Adrenal gland (tissue), 12 donors: ENCODE results near the gene LDHB. TPM values are rescaled to one million over a fixed set of nuclear protein-coding genes. Genes with fewer than 3 reads are reported as not detected.
"Not testable (repeated sequence)": the region's sequence is repeated elsewhere in the genome, so short reads cannot be mapped to it uniquely, and the experiment has no call there.

Experiments
- DNase-seq, 7 donors: peaks; one replicate each; pipeline ENCODE4 v3.0.0-alpha.2; 2019 to 2020
- H3K27ac ChIP-seq, 5 donors: fragments of 200-600 bp; sonication (generic) in 4 of 5; 1 replicate in 3 of 5; 2 replicates in 2 of 5; pipeline versions ENCODE4 v1.5.1 to v1.8.0; 2016 to 2020; ENCODE audit warnings: mild to moderate bottlenecking in 1 of 5
- H3K27me3 ChIP-seq: fragments of 200-600 bp; 2 replicates; pipeline ENCODE4 v1.8.0; 2021
- H3K36me3 ChIP-seq, 2 donors: fragments of 200-600 bp; replicated peaks in 1 of 2; 1 replicate in 1 of 2; 2 replicates in 1 of 2; pipeline versions ENCODE4 v1.5.1 to v1.8.0; 2018 to 2022
- H3K4me1 ChIP-seq, 2 donors: fragments of 200-600 bp; replicated peaks in 1 of 2; 1 replicate in 1 of 2; 2 replicates in 1 of 2; pipeline versions ENCODE4 v1.5.1 to v1.8.0; 2018 to 2021
- H3K4me3 ChIP-seq, 4 donors: fragments of 200-600 bp; sonication (generic) in 3 of 4; one replicate each; pipeline ENCODE4 v1.5.1; 2016 to 2018
- H3K9me3 ChIP-seq, 3 donors: fragments of 200-600 bp; sonication (generic) in 1 of 3; replicated peaks in 1 of 3; 1 replicate in 2 of 3; 2 replicates in 1 of 3; pipeline versions ENCODE4 v1.5.1 to v1.8.0; 2016 to 2021
- CTCF ChIP-seq, 6 experiments: fragments of 450-650 bp in 4 of 6; fragments of 200-600 bp in 2 of 6; sonication (generic) in 1 of 6; IDR thresholded peaks; 1 replicate in 5 of 6; 2 replicates in 1 of 6; pipeline versions ENCODE4 v1.5.1 to v1.8.0; 2016 to 2021; ENCODE audit warnings: antibody characterized with exemption in 6 of 6, mild to moderate bottlenecking in 2 of 6, moderate library complexity in 1 of 6
- POLR2A ChIP-seq, 2 donors: fragments of 450-650 bp; IDR thresholded peaks; one replicate each; pipeline ENCODE4 v1.6.1; 2017; ENCODE audit warnings: antibody characterized with exemption in 2 of 2, mild to moderate bottlenecking in 2 of 2, moderate library complexity in 1 of 2
- WGBS, 4 donors: extraction: QIAGEN DNeasy Blood & Tissue Kit in 2 of 4; methylation state at CpG; one replicate each; pipeline versions ENCODE4 v1.1.5 to v1.1.7; 2013 to 2017; 5-methylcytosine and 5-hydroxymethylcytosine counted together
- intact Hi-C, 2 donors: fragments of 100-400 bp; cut with DNase I; formaldehyde crosslinking; loops; one replicate each; pipeline versions ENCODE4 v1.14.1 to v1.15.0; 2022 to 2023
- polyA plus RNA-seq, 3 donors: library from polyadenylated mRNA; stranded (reverse); fragments of 200-250 nt in 2 of 3; fragments of 350-450 nt in 1 of 3; fragmentation: Illumina TruSeq in 1 of 3; extraction: RNeasy Lipid Tissue Mini Kit (QIAGEN cat#74804) in 1 of 3; gene quantifications; one replicate each; pipeline ENCODE4 v1.2.3, GENCODE V29; 2013 to 2014
- total RNA-seq, 9 donors: library from RNA; depleted of rRNA in 4 of 9; stranded (reverse); fragments of >200 nt in 4 of 9; fragments of 120-200 nt in 1 of 9; fragmentation: NEBNext Ultra II Directional in 1 of 9; extraction: Animal tissue kit (Norgen Biotek cat#: 25700) in 1 of 9; gene quantifications; one replicate each; pipeline versions ENCODE4 v1.1.0 to v1.2.4, GENCODE V29; 2013 to 2023
- donor health status: healthy with polysubstance abuse.
- donor health status: Bipolar disorder and iron deficiency.
- donor health status: DM: yes; HTN: yes; CAD: no.
- donor health status: DM: no; HTN: no; CAD: no.
- donor health status: DM: no; HTN: no; CAD: no.
- donor health status: DM: yes; HTN: yes; CAD: no.

The LDHB gene
- total and polyA plus RNA-seq, 12 donors = 334 to 1,272 (median 614) TPM

GRCh38 chr12:21599143-21599999 lies 58.3 kb downstream of the LDHB start:
- Histone ChIP-seq H3K27me3 (no peaks in the 10 kb centered on the region), H3K36me3 (no peaks in the 10 kb centered on the region), H3K9me3 (no peaks in the 10 kb centered on the region), H3K4me1 (no peaks in the 10 kb centered on the region), H3K4me3 (no peak overlapping the region), H3K27ac (no peak overlapping the region)
- intact Hi-C loops = no loop called here
- 85 to 90% (median 87%) methylated on average over 3 of the region's 3 CpGs for WGBS, 4 donors
- DNase-seq = no peak
- TF ChIP-seq CTCF (IDR thresholded peaks at IDR 0.05) (no peak), POLR2A (IDR thresholded peaks at IDR 0.05) (no peak)

GRCh38 chr12:21598651-21599050 lies 59.0 kb downstream of the LDHB start:
- Histone ChIP-seq H3K9me3 (no peaks in the 10 kb centered on the region), H3K36me3 (no peaks in the 10 kb centered on the region), H3K27me3 (no peaks in the 10 kb centered on the region), H3K4me3 (no peak overlapping the region), H3K4me1 (no peaks in the 10 kb centered on the region), H3K27ac (no peak overlapping the region)
- no peak for TF ChIP-seq POLR2A (IDR thresholded peaks at IDR 0.05)
- TF ChIP-seq CTCF (IDR thresholded peaks at IDR 0.05) = no peak
- 81 to 91% (median 84%) methylated on average over 4 of the region's 4 CpGs for WGBS, 4 donors
- DNase-seq = no peak
- intact Hi-C loops = no loop called here

- H3K27ac ChIP-seq, H3K4me1 ChIP-seq, DNase-seq, intact Hi-C loops, H3K27me3 ChIP-seq, H3K36me3 ChIP-seq, H3K9me3 ChIP-seq, H3K4me3 ChIP-seq: not testable (repeated sequence)
These were observed 62.3 kb downstream of the LDHB start for GRCh38 chr12:21595356-21595755.

GRCh38 chr12:21585485-21585884 lies 72.2 kb downstream of the LDHB start:
- WGBS, 4 donors = 72 to 80% (median 78%) methylated on average over 3 of the region's 3 CpGs
- H3K9me3 ChIP-seq = no peaks in the 10 kb centered on the region
- TF ChIP-seq CTCF (IDR thresholded peaks at IDR 0.05) = no peak
- no peaks in the 10 kb centered on the region for H3K27me3 ChIP-seq
- H3K27ac ChIP-seq = no peak overlapping the region
- no peak for DNase-seq
- intact Hi-C loops = no loop called here
- H3K36me3 ChIP-seq = no peaks in the 10 kb centered on the region
- H3K4me1 ChIP-seq = no peaks in the 10 kb centered on the region
- no peak overlapping the region for H3K4me3 ChIP-seq

Other genes with a start within 250 kb of the LDHB start
- 10 to 100 TPM in 8 of 9 donors, 1 to 10 TPM in 1; 9.8 to 25.3 (median 17.6) TPM for gene PYROXD1, start 220.2 kb downstream of the LDHB start, total RNA-seq
- 10 to 100 TPM; 10.3 to 29.8 (median 13.0) TPM for gene PYROXD1, start 220.2 kb downstream of the LDHB start, polyA plus RNA-seq
- 10 to 100 TPM; 15.5 to 42.1 (median 29.8) TPM for gene RECQL, start 156.2 kb downstream of the LDHB start, total RNA-seq
- gene RECQL, start 156.2 kb downstream of the LDHB start, polyA plus RNA-seq = 10 to 100 TPM; 12.6 to 21.7 (median 14.6) TPM
- 10 to 100 TPM; 12.9 to 51.1 (median 37.9) TPM for gene GOLT1B, start 156.1 kb downstream of the LDHB start, total RNA-seq
- gene GOLT1B, start 156.1 kb downstream of the LDHB start, polyA plus RNA-seq = 10 to 100 TPM; 16.1 to 75.1 (median 20.1) TPM
- gene SPX, start 131.5 kb downstream of the LDHB start, total RNA-seq = 1 to 10 TPM in 1 of 9 donors, under 1 TPM in 5, not detected in 3; 0.27 to 3.3 (median 0.57) TPM
- 1 to 10 TPM in 1 of 3 donors, under 1 TPM in 2; 0.33 to 1.2 (median 0.48) TPM for gene SPX, start 131.5 kb downstream of the LDHB start, polyA plus RNA-seq
- under 1 TPM in 2 of 9 donors, not detected in 7; 0.06 to 0.23 TPM for gene GYS2, start 53.0 kb downstream of the LDHB start, total RNA-seq
- under 1 TPM; 0.05 to 0.08 (median 0.07) TPM for gene GYS2, start 53.0 kb downstream of the LDHB start, polyA plus RNA-seq
- gene KCNJ8, start 116.9 kb upstream of the LDHB start, total RNA-seq = 10 to 100 TPM in 8 of 9 donors, 1 to 10 TPM in 1; 9.0 to 70.5 (median 33.7) TPM
- 10 to 100 TPM in 1 of 3 donors, 1 to 10 TPM in 2; 7.9 to 10.6 (median 9.4) TPM for gene KCNJ8, start 116.9 kb upstream of the LDHB start, polyA plus RNA-seq